ENCODE measurements around the gene PARD3.

The PARD3 gene

DNA sequence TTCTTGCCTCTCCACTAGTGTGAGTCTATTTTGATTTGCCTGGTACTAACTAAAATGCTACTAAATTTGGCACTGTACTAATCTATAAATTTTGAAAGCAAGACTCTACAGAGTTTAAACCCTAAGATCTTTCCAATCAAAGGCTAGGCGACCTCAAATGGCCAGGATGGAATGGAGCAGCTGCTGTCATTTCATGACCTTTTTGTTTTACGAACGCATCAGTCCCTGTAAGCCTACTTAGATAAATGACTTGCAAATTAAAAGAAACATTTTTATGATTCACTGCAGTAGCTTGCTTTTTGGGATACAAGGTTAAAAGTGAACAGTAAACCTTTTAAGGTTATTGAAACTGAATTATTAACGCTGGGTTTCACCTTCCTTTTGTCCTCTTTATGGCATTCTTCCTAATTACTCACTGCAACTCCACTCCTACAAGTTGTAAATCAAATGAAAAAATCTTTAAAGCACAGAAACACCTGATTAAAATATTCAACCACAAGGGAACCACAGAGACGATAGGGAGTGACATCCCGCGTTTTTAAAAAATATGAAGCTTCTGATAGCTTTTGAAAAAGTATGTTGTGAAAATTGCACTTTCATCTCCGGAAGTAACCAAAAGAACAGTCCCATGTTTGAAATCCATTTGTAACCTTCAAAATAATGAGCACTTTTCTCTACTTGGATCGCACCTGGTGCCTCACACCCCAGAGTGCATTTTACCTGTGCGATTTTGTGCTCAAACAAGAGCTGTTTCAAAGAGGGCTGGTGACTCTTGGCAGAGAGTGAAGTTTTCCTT lies 595.1 kb downstream of the PARD3 start:
- DNase-seq (ENCODE audit: low read depth in 2 of 2), result no peak

DNA sequence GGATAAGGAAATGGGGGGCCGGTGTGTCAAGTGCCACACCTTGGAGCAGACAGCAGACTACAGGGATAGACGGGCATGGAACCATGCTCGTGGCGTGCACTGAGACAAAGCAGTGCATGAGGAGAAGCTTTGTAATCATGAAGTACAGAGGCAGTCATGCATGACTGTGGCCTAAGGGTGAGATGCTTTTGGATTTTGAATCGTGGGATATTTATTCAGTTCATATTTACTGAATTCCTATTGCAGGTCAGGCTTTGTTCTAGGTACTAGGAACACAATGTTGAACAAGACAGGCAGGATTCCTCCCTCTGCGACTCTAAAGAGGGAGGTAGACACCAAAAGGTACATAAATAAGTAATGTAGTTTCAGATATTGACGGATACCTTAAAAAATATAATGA lies 597.6 kb downstream of the PARD3 start:
- no peak for DNase-seq (ENCODE audit: low read depth in 2 of 2)

DNA sequence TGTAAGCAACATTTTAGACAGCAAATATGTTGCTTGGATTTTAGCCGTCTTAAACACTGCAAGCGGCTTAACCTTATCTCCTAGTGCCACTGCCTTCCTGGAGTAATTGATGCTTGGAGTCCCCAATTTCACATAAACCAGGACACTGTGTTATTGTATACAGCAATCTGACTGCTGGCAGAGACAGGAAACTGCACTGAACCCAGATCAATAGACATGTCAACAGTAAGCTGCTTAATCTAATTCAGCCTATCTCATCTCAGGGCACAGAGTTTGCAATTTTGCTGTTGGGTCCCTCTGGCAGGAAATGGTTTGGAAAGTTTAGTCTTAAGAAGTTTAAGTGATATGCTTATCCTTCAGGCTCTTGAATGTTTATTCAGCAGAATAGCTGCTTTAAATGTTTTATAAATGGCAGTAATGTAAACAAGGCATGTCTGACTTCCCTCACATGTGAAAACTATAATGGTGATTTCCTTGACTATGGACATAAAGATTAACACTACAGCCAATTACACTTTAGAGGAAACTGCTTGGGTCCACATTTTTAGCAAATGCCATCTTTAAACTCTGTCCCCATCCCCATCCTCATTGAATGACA lies 598.6 kb downstream of the PARD3 start:
- no peak for DNase-seq (ENCODE audit: low read depth in 2 of 2)

DNA sequence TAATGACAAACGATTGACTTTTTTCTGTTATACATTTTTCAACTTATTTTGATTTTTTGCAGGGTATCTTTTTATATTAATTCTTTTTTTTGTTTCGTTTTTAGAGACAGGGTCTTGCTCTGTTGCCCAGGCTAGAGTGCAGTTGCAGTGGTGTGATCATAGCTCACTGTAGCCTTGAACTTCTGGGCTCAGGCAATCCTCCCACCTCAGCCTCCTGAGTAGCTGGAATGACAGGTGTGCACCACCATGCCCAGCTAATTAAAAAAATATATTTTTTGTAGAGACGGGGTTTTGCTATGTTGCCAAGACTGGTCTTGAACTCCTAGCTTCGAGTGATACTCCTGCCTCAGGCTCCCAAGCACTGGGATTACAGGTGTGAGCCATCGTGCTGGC lies 601.3 kb downstream of the PARD3 start:
- DNase-seq (ENCODE audit: low read depth in 2 of 2), result no peak

DNA sequence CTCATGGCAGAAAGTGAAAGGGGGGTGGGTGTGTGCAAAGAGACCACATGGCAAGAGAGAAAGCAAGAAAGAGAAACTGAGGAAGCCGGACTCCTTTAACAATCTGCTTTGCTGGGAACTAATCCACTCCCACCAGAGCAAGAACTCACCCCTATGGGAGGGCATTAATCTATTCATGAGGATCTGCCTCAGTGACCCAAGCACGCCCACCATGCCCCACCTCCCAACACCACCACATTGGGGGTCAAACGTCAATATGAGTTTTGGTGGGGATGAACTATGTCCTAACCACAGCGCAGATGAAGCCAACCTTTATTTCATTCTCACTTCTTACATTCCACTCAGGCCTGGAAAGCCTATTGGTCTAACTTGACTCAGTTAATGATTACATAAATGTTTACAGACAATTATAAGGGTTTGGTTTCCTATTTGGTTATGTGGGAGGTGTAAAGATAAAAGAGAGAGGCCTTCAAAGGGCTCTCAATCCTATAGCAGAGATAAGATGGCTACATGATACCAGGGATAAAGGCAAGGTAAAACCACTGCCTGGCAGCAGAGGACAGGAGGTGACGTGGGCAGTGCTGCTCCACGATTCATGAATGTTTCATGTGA lies 601.8 kb downstream of the PARD3 start:
- DNase-seq (ENCODE audit: low read depth in 2 of 2), result no peak

GRCh38 chr10:34207343-34207742 lies 607.8 kb downstream of the PARD3 start:
- no peak for DNase-seq (ENCODE audit: low read depth in 2 of 2)

GRCh38 chr10:34206935-34207268 lies 608.2 kb downstream of the PARD3 start:
- no peak for DNase-seq (ENCODE audit: low read depth in 2 of 2)

DNA sequence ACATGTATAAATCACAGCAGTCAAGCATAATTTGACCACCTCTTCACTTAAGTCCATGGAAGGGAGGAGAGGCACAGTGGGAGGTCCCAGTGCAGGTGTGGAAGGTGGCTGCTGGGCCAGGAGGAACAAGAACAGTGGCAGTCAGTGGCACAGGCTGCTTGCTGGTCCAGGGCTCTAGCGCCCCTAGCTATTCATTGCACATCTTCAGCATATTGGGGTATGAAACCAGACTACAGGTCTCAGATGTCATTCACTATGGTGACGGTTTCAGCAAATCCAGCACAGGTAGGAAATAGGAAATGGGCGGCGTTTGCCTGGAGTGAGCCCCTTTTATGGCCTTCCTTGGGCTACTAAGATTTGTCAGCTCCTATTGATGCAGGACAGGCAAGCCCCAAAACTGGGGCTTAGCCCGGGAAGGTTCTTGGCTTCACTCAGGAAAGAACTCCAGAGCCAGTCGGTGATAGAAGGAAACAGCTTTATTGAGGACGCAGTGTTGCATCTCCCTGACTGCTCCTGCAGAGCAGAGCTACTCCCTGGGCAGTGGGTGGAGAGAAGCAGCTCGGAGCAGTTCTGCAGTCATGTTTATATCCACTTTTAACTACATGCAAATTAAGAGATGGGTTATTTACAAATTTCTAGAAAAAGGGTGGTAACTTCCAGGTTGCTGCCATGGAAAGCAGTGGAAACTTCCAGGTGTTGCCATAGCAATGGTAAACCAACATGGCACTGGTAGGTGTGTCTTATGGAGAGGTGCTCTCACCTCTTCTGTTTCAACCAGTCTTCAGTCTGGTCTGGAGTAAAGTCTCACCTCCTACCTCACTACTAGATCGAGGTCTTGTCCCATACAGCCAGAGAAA lies 608.8 kb downstream of the PARD3 start:
- no peak for DNase-seq (ENCODE audit: low read depth in 2 of 2)

- no peak for DNase-seq (ENCODE audit: low read depth in 2 of 2)
These were observed 609.6 kb downstream of the PARD3 start for GRCh38 chr10:34205452-34205851.

DNA sequence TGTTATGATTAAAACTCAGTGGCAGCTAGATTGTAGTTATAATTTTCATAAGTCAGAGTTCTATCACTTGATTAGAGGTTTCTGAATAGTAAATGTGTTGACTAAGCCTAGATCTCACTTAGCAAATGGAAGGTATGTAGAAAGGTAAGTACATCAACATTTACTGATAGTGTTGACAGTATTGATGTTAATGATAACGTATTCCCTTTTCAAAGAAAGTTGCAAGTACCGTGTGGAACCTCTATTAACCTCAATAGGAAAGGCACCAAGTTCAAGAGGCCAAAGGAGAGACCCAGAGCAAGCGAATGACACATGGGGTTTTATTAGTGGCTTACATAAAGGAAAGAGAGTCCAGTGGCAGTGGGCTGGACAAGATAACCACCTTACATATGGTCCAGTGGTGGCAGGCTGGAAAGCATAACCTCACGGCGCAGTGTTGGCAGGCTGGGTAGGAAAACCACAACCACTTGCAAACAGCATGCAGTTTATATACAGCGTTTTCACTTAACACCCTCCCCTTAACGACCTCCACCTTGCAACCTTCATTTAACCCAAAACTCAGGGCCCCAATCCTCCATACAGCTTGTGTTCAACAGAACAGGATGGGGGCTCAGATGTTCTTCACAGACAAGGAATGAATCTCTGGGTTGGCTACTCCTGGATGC lies 611.0 kb downstream of the PARD3 start:
- no peak for DNase-seq (ENCODE audit: low read depth in 2 of 2)

GRCh38 chr10:34200355-34200901 lies 614.7 kb downstream of the PARD3 start:
- DNase-seq (ENCODE audit: low read depth in 2 of 2), result no peak

DNA sequence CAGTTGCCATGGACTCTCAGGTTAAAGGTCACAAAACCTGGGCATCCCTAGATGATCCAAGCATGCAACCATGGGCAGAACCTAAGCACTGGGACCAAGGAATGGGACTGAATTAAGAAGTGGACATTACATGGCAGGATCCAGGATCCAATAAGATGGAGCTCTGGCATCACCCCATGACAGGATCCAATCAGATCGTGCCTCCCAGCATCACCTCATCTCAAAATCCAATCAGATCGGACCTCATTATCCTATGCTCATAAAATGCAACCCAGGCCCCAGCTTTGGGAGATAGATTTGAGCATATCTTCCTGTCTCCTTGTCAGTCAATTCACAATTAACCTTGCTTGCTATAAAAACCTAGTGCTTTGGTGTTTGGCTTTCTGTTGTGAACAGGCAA lies 616.1 kb downstream of the PARD3 start:
- DNase-seq (ENCODE audit: low read depth in 2 of 2), result no peak

GRCh38 chr10:34196058-34196433 lies 619.0 kb downstream of the PARD3 start:
- no peak for DNase-seq (ENCODE audit: low read depth in 2 of 2)

DNA sequence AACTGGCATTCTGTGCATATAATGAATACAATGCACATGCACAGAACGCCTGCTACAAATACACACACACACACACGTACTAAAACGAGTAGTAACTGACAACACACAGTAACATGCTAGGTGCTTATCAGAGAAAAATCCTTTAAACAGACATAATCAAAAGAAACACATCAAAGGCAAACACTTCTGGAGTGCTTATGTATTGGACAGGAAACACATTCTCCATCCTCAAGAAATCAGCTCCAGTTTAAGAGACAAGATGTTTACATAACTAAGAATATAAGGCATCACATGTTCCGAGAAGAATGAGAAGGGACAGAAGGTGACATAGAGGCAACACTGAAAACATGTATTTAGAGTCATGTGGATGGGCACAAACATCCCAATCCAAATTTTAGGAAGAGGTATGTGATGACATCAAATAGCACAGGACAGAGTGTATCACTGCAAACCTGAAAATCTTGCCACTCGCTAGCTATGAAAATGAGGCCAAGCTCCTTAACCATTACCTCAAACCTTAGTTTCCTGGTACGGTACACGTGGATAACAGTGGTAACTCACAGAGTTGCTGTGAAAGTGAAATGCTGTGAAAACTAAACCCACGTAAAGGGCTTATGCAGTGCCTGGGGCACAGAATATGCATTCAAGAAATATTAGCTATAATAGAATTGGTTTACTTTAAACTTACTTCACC lies 619.6 kb downstream of the PARD3 start:
- no peak for DNase-seq (ENCODE audit: low read depth in 2 of 2)

DNA sequence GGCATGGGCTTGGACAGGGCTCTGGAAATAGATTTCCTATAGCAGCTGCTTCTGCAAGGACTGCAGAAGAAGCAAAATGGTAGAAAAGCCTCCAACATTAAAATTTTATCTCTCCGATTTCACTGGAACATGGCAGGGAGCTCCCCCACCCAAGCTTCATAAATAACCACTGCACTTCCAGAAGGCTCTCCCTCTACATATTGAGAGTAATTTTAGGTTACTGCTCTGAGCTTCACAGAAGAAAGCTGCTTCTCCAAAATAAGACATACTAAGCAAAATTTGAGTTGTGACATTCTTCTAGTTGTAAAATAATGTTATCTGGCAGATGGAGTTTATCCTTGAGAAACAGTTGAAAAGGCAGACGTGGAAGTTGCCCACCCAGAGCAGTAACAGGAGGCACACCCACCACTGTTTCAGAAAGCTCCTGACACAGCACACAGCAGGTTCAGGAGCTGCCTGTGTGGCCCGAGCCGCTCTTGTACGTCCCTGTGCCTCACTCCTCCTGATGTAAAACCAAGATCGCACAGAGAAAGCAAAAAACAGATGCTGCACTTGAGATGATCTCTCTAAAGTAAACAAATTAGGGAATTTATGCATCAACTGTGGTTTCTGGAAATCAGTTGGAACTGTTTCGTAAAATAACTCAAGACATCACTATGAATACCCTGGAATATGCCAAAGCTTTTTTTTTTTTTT lies 621.0 kb downstream of the PARD3 start:
- no peak for DNase-seq (ENCODE audit: low read depth in 2 of 2)

- DNase-seq (ENCODE audit: low read depth in 2 of 2), result no peak
These were observed 622.5 kb downstream of the PARD3 start for GRCh38 chr10:34192646-34193045.

DNA sequence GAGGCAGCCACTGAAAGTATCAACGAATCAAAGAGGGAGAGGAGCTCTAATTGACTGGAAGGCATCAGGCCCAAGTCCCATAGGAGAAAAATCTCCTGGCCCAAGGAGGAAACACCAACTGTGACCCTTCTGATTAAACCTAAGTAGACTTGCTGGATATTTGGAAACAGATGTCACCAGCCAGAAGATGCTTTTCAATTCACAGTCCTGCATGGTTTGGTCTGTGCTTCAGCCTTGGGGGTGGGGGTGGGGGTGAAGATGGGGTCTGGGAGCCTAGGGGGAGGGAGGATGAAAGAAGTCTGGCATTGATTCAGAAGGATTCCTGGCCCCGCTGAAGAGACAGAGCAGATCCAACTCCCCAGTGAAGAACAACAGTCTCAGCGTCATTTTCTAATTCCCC lies 623.7 kb downstream of the PARD3 start:
- DNase-seq (ENCODE audit: low read depth in 2 of 2), result no peak

GRCh38 chr10:34190580-34190979 lies 624.5 kb downstream of the PARD3 start:
- DNase-seq (ENCODE audit: low read depth in 2 of 2), result no peak

- DNase-seq (ENCODE audit: low read depth in 2 of 2), result no peak
These were observed 625.3 kb downstream of the PARD3 start for GRCh38 chr10:34189830-34190229.

DNA sequence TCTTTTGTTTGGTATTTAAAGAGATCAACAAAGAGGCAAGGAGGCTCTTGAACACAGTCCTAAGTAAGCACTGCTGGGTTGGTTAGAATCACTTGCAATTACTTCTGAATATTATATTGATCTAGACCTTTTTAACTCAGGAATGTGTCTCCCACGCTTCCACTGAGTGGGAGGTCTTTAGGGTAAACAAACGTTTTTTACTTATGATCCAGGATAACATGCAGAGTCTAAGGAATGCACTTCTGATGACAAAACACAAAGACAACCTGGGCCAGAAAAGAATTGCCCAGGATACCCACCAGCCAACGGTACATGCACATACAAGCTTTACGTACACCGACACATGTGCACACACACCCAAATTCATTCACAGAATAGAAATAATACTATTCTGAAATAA lies 626.9 kb downstream of the PARD3 start:
- no peak for DNase-seq (ENCODE audit: low read depth in 2 of 2)
